H9 (cell line): ENCODE measurements around the gene MX1. TPM values are rescaled to one million over a fixed set of nuclear protein-coding genes. Genes with fewer than 3 reads are reported as not detected.

ENCODE experiments used
- DNase-seq: peaks from one replicate; pipeline ENCODE4 v3.0.0-alpha.2; 2017
- H2AFZ ChIP-seq: one replicate; pipeline ENCODE4 v1.6.1; 2013; ENCODE audit warnings: mild to moderate bottlenecking, low read length, control low read depth, moderate library complexity
- H2AK5ac ChIP-seq: 2 replicates; pipeline ENCODE4 v1.6.1; 2013; ENCODE audit warnings: low read length, control low read depth, mixed read lengths; ENCODE audit not compliant: insufficient read length
- H2BK120ac ChIP-seq: one replicate; pipeline ENCODE4 v1.6.1; 2013; ENCODE audit warnings: low read depth, mild to moderate bottlenecking, low read length, control low read depth, inconsistent platforms; ENCODE audit not compliant: poor library complexity, severe bottlenecking
- H2BK12ac ChIP-seq: 2 replicates; pipeline ENCODE4 v1.6.1; 2013; ENCODE audit warnings: low read length, control low read depth, mixed read lengths, low read depth; ENCODE audit not compliant: insufficient read length
- H2BK15ac ChIP-seq: 2 replicates; pipeline ENCODE4 v1.6.1; 2013; ENCODE audit warnings: low read depth, low read length, control low read depth
- H2BK20ac ChIP-seq: one replicate; pipeline ENCODE4 v1.6.1; 2013; ENCODE audit warnings: low read depth, mild to moderate bottlenecking, low read length, control low read depth, inconsistent platforms; ENCODE audit not compliant: poor library complexity, severe bottlenecking
- H2BK5ac ChIP-seq: 2 replicates; pipeline ENCODE4 v1.6.1; 2013; ENCODE audit warnings: low read length, control low read depth, mixed read lengths; ENCODE audit not compliant: insufficient read length
- H3K14ac ChIP-seq: 2 replicates; pipeline ENCODE4 v1.6.1; 2013; ENCODE audit warnings: low read length, control low read depth; ENCODE audit not compliant: insufficient read depth
- H3K18ac ChIP-seq: 2 replicates; pipeline ENCODE4 v1.6.1; 2013; ENCODE audit warnings: low read depth, mild to moderate bottlenecking, mixed read lengths, low read length, control low read depth; ENCODE audit not compliant: insufficient read length
- H3K23ac ChIP-seq: 2 replicates; pipeline ENCODE4 v1.6.1; 2013; ENCODE audit warnings: low read length, control low read depth, mixed read lengths, low read depth; ENCODE audit not compliant: insufficient read length
- H3K23me2 ChIP-seq: 2 replicates; pipeline ENCODE4 v1.6.1; 2013; ENCODE audit warnings: low read depth, mild to moderate bottlenecking, mixed read lengths, low read length, control low read depth; ENCODE audit not compliant: insufficient read length, poor library complexity, severe bottlenecking
- H3K27ac ChIP-seq: 2 replicates; pipeline ENCODE4 v1.5.1; 2013; ENCODE audit warnings: low read length, control low read depth, mixed read lengths, low read depth; ENCODE audit not compliant: insufficient read length
- H3K27me3 ChIP-seq: 2 replicates; pipeline ENCODE4 v1.6.1; 2013; ENCODE audit warnings: low read length, control low read depth, inconsistent platforms; ENCODE audit not compliant: insufficient read depth
- H3K4ac ChIP-seq: 2 replicates; pipeline ENCODE4 v1.6.1; 2013; ENCODE audit warnings: low read depth, mild to moderate bottlenecking, control low read depth, inconsistent platforms, low read length, moderate library complexity
- H3K4me1 ChIP-seq: 2 replicates; pipeline ENCODE4 v1.6.1; 2013; ENCODE audit warnings: low read length, control low read depth, inconsistent platforms; ENCODE audit not compliant: insufficient read depth
- H3K4me2 ChIP-seq: 2 replicates; pipeline ENCODE4 v1.6.1; 2013; ENCODE audit warnings: low read length, control low read depth, mixed read lengths; ENCODE audit not compliant: insufficient read length, insufficient read depth
- H3K56ac ChIP-seq: 2 replicates; pipeline ENCODE4 v1.6.1; 2013; ENCODE audit warnings: low read depth, mild to moderate bottlenecking, mixed read lengths, low read length, control low read depth; ENCODE audit not compliant: insufficient read length
- H3K79me1 ChIP-seq: 2 replicates; pipeline ENCODE4 v1.6.1; 2013; ENCODE audit warnings: low read depth, mild to moderate bottlenecking, moderate library complexity, low read length, control low read depth, inconsistent platforms; ENCODE audit not compliant: insufficient read depth, poor library complexity, severe bottlenecking
- H3K79me2 ChIP-seq: 2 replicates; pipeline ENCODE4 v1.6.1; 2013; ENCODE audit warnings: low read length, control low read depth, inconsistent platforms; ENCODE audit not compliant: insufficient read depth
- H3K9ac ChIP-seq: 2 replicates; pipeline ENCODE4 v1.6.1; 2013; ENCODE audit warnings: low read length, control low read depth, mixed read lengths; ENCODE audit not compliant: insufficient read length; ENCODE audit errors: extremely low read depth
- H3K9me3 ChIP-seq: one replicate; pipeline ENCODE4 v1.6.1; 2013; ENCODE audit warnings: low read depth, low read length, inconsistent platforms; ENCODE audit not compliant: control insufficient read depth
- H3T11ph ChIP-seq: one replicate; pipeline ENCODE4 v1.6.1; 2013; ENCODE audit warnings: mild to moderate bottlenecking, low read length, control low read depth, inconsistent platforms
- H4K20me1 ChIP-seq: one replicate; pipeline ENCODE4 v1.6.1; 2013; ENCODE audit not compliant: control insufficient read depth, insufficient read length, insufficient read depth
- H4K5ac ChIP-seq: 2 replicates; pipeline ENCODE4 v1.6.1; 2013; ENCODE audit warnings: low read depth, mild to moderate bottlenecking, mixed read lengths, low read length, control low read depth; ENCODE audit not compliant: insufficient read length
- H4K8ac ChIP-seq: replicated peaks from 2 replicates; pipeline ENCODE4 v1.6.1; 2013; ENCODE audit warnings: low read length, control low read depth, mixed read lengths, low read depth; ENCODE audit not compliant: insufficient read length
- H4K91ac ChIP-seq: 2 replicates; pipeline ENCODE4 v1.6.1; 2013; ENCODE audit warnings: low read depth, mild to moderate bottlenecking, moderate library complexity, mixed read lengths, low read length, control low read depth; ENCODE audit not compliant: insufficient read length
- H3K27ac Mint-ChIP-seq, 3 experiments: 2 replicates in 2 of 3; 3 replicates in 1 of 3; pipeline ENCODE4 v1.8.0; 2020 to 2021; ENCODE audit warnings: mixed read lengths in 3 of 3, mild to moderate bottlenecking in 1 of 3, moderate library complexity in 1 of 3
- H3K27me3 Mint-ChIP-seq: 2 replicates; pipeline ENCODE4 v1.8.0; 2021; ENCODE audit warnings: low read depth, mild to moderate bottlenecking, moderate library complexity, mixed read lengths
- H3K36me3 Mint-ChIP-seq, 3 experiments: 2 replicates in 2 of 3; 3 replicates in 1 of 3; pipeline ENCODE4 v1.8.0; 2020 to 2021; ENCODE audit warnings: low read depth in 3 of 3, mixed read lengths in 3 of 3; ENCODE audit not compliant: insufficient read depth in 1 of 3
- H3K4me1 Mint-ChIP-seq, 2 experiments: 2 replicates each; pipeline ENCODE4 v1.8.0; 2020; ENCODE audit warnings: mixed read lengths in 2 of 2
- H3K4me3 Mint-ChIP-seq, 2 experiments: 2 replicates in 1 of 2; 3 replicates in 1 of 2; pipeline ENCODE4 v1.8.0; 2020 to 2021; ENCODE audit warnings: mild to moderate bottlenecking in 2 of 2, mixed read lengths in 2 of 2, moderate library complexity in 1 of 2
- H3K9me3 Mint-ChIP-seq, 2 experiments: 2 replicates in 1 of 2; 3 replicates in 1 of 2; pipeline ENCODE4 v1.8.0; 2020; ENCODE audit warnings: mild to moderate bottlenecking in 2 of 2, mixed read lengths in 2 of 2, moderate library complexity in 1 of 2
- WGBS: extraction: QIAGEN DNeasy Blood & Tissue Kit; methylation state at CpG from one replicate; pipeline ENCODE4 v1.1.7; 2013; ENCODE audit warnings: missing lambda C conversion rate, low lambda C conversion rate, mixed read lengths; ENCODE audit not compliant: insufficient read length; ENCODE audit errors: extremely low coverage; 5-methylcytosine and 5-hydroxymethylcytosine counted together
- total RNA-seq: library from RNA; stranded (reverse); gene quantifications from 2 replicates; pipeline ENCODE4 v1.2.1, GENCODE V29; 2021
- TF ChIP-seq, protein P1 (sequence below): fragments of 200-600 bp; sonication (generic); conservative IDR thresholded peaks from 3 replicates; pipeline ENCODE4 v1.8.0; 2021; ENCODE audit warnings: antibody characterized with exemption, mild to moderate bottlenecking

Gene MX1
- total RNA-seq, 1 experiment from 2014 or later = 6.3 TPM

DNA sequence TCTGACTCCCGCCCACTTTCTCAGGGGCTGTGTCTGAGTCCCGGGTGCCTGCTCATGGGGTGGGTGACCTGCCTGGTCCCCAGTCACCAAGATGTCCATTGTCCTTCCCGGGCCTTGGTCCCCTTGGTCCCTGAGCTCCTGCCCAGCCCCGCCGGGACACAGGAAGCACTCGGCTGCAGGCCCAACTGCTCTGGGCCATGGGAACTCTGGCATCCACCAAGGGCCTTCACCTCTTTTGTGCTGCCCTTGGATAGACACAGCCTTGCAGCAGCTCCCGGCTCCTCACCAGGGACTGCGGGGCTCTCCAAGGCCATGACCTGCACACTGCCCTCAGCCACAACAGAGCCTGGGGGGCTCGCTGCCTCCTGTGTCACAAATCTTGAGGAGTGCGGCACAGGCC, 22.1 kb upstream of the MX1 start:
- Histone ChIP-seq H3K79me1 (no peaks in the 10 kb centered on the region), H4K5ac (no peak overlapping the region), H3K23me2 (no peaks in the 10 kb centered on the region), H2BK20ac (no peak overlapping the region), H3K14ac (no peak overlapping the region; the same call in 1 of the 2 replicates), H3K79me2 (no peaks in the 10 kb centered on the region), H2BK15ac (no peak overlapping the region), H3K23ac (no peak overlapping the region), H3K27me3 (no peaks in the 10 kb centered on the region), H3K4me1 (no peaks in the 10 kb centered on the region), H3K4ac (no peak overlapping the region), H3K9me3 (no peaks in the 10 kb centered on the region), H3K4me2 (no peak overlapping the region), H2BK12ac (no peak overlapping the region), H3K9ac (no peak overlapping the region), H4K20me1 (no peaks in the 10 kb centered on the region), H3K27ac (no peak overlapping the region), H3T11ph (no peak overlapping the region), H4K8ac (no peak overlapping the region), H3K18ac (no peak overlapping the region), H3K56ac (no peak overlapping the region), H4K91ac (no peak overlapping the region), H2BK120ac (no peak overlapping the region), H2AK5ac (no peak overlapping the region), H2AFZ (no peak overlapping the region), H2BK5ac (no peak overlapping the region)
- peaks cover 4% of the 10 kb centered on the region for H3K27me3 Mint-ChIP-seq
- peaks cover 0 to 7% (median 0%) of the 10 kb centered on the region in 3 experiments; a peak in 1 of 7 replicates for H3K36me3 Mint-ChIP-seq
- DNase-seq = peak; percentile 25
- TF ChIP-seq, protein P1, sequence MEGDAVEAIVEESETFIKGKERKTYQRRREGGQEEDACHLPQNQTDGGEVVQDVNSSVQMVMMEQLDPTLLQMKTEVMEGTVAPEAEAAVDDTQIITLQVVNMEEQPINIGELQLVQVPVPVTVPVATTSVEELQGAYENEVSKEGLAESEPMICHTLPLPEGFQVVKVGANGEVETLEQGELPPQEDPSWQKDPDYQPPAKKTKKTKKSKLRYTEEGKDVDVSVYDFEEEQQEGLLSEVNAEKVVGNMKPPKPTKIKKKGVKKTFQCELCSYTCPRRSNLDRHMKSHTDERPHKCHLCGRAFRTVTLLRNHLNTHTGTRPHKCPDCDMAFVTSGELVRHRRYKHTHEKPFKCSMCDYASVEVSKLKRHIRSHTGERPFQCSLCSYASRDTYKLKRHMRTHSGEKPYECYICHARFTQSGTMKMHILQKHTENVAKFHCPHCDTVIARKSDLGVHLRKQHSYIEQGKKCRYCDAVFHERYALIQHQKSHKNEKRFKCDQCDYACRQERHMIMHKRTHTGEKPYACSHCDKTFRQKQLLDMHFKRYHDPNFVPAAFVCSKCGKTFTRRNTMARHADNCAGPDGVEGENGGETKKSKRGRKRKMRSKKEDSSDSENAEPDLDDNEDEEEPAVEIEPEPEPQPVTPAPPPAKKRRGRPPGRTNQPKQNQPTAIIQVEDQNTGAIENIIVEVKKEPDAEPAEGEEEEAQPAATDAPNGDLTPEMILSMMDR = no peak
- no peaks in the 10 kb centered on the region; a peak in 1 of 5 replicates for H3K9me3 Mint-ChIP-seq
- no CpG with 5 or more reads among the region's 10 CpGs for WGBS
- no peak overlapping the region for H3K27ac Mint-ChIP-seq
- no peak overlapping the region for H3K4me3 Mint-ChIP-seq
- H3K4me1 Mint-ChIP-seq = no peaks in the 10 kb centered on the region; a peak in 1 of 4 replicates
